ENCODE results near the gene MAPK8IP1. TPM values are rescaled to one million over a fixed set of nuclear protein-coding genes. Genes with fewer than 3 reads are reported as not detected.

MAPK8IP1 gene
- polyA plus RNA-seq, 1 donor (not counting 4 experiments of a cell fraction or from before 2014, with no cell fraction given) = 0.51 TPM

DNA sequence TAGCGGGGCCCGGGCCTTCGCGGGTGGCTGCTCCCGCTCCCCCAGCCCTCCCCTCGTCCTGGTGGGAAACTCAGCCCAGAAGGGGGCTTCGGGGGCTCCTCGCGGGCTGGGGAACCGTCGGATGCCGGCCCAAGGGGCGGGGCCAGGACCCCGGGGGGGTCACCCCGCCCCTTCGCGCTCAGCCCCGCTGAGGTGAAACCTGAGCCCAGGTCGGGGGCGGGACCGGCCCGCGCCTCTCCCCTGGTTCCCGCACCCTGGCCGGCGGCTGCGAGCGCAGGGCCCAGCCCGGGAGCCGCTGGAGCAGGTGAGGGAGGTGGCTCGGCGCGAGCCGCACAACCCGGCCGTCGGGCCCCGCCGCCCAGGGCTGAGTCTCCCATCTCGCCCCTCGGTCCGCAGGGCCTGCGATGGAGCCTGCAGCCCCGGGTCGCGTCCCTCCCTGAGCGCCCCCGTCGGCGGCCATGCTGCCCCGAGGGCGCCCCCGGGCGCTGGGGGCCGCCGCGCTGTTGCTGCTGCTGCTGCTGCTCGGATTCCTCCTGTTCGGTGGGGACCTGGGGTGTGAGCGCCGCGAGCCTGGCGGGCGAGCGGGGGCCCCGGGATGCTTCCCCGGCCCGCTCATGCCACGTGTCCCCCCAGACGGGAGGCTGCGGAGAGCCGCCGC lies 37.1 kb downstream of the MAPK8IP1 start, which contains the start of gene LARGE2:
TSS of gene LARGE2 (plus strand) at position 232 of the 658 bp plus-strand sequence. CDS start at position 459, 227 bp downstream.
- Histone ChIP-seq H3K36me3 (ENCODE audit: control insufficient read depth in 2 of 2, extremely low read depth in 1 of 2, insufficient read depth in 2 of 2, low read length in 2 of 2) (peaks cover 0 to 9% of the 10 kb centered on the region in 2 experiments), H3K4me3 (ENCODE audit: control insufficient read depth in 2 of 3, extremely low read depth in 1 of 3, insufficient read depth in 2 of 3, low read depth in 1 of 3, low read length in 3 of 3) (peak within 1 kb of the TSS; percentile 40 to 75 (median 64)), H3K9me1 (ENCODE audit: control insufficient read depth, extremely low read depth, insufficient read depth, low read length) (peaks cover 5% of the 10 kb centered on the region), H2AFZ (ENCODE audit: control insufficient read depth, low read length) (no peak within 1 kb of the TSS), H3K27ac (ENCODE audit: control insufficient read depth, insufficient read depth, low read length) (peak within 1 kb of the TSS; percentile 3), H3K79me2 (ENCODE audit: control insufficient read depth, insufficient read depth, low read length) (peaks cover 11% of the 10 kb centered on the region), H3K4me1 (ENCODE audit: control insufficient read depth, extremely low read depth, insufficient read depth, low read length) (peaks cover 7% of the 10 kb centered on the region), H4K20me1 (ENCODE audit: control insufficient read depth, extremely low read depth, insufficient read depth, low read length) (no peaks in the 10 kb centered on the region), H3K4me2 (ENCODE audit: control insufficient read depth, extremely low read depth, insufficient read depth, low read depth, low read length) (peak within 1 kb of the TSS; percentile 56), H3K27me3 (ENCODE audit: control insufficient read depth, extremely low read depth, insufficient read depth, low read length) (no peaks in the 10 kb centered on the region), H3K9me3 (ENCODE audit: control insufficient read depth, low read depth, low read length) (no peaks in the 10 kb centered on the region), H3K9ac (ENCODE audit: control insufficient read depth, extremely low read depth, insufficient read depth, low read length) (peak within 1 kb of the TSS; percentile 66)
- no peak for TF ChIP-seq EZH2 (IDR thresholded peaks at IDR 0.05; ENCODE audit: low read length)
- TF ChIP-seq, protein P1, sequence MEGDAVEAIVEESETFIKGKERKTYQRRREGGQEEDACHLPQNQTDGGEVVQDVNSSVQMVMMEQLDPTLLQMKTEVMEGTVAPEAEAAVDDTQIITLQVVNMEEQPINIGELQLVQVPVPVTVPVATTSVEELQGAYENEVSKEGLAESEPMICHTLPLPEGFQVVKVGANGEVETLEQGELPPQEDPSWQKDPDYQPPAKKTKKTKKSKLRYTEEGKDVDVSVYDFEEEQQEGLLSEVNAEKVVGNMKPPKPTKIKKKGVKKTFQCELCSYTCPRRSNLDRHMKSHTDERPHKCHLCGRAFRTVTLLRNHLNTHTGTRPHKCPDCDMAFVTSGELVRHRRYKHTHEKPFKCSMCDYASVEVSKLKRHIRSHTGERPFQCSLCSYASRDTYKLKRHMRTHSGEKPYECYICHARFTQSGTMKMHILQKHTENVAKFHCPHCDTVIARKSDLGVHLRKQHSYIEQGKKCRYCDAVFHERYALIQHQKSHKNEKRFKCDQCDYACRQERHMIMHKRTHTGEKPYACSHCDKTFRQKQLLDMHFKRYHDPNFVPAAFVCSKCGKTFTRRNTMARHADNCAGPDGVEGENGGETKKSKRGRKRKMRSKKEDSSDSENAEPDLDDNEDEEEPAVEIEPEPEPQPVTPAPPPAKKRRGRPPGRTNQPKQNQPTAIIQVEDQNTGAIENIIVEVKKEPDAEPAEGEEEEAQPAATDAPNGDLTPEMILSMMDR (optimal IDR thresholded peaks at IDR 0.05 in 1 of 3, IDR thresholded peaks at IDR 0.05 in 1 of 3, conservative IDR thresholded peaks at IDR 0.05 in 1 of 3; ENCODE audit: extremely low read depth in 1 of 3, insufficient read depth in 2 of 3, low read length in 3 of 3) = no peak
- dilution Hi-C loops (cut with MboI; ENCODE audit: extremely low pct_ligation_motif_present, low sequenced_read_pairs) = no loop called here
- FAIRE-seq (no peak), DNase-seq (ENCODE audit: low read depth, low spot score) (no peak)

DNA sequence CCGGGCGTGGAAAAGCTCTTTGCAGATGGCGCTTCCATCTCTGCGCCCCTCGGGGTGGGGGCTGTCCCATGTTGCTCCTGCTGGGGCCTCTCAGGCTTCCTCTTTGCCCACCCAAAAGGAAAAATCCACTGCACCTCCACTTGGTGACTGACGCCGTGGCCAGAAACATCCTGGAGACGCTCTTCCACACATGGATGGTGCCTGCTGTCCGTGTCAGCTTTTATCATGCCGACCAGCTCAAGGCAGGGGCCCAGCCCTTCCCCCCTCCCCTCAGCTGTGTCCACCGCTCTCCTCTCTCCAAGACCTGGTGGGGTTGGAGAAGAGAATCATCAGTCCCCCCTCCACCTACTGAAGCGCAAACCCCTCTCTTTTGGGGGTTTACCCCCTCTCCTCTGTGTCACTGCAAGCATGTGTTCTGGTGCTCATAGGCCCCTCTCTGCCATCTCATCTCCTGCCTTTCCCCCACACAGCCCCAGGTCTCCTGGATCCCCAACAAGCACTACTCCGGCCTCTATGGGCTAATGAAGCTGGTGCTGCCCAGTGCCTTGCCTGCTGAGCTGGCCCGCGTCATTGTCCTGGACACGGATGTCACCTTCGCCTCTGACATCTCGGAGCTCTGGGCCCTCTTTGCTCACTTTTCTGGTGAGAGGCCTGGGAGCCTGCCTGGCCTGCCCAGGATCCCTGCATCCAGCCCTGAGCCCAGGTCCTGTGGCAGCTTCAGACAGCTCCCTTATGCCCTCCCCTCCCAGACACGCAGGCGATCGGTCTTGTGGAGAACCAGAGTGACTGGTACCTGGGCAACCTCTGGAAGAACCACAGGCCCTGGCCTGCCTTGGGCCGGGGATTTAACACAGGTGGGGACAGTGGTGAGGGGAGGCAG lies 38.8 kb downstream of the MAPK8IP1 start:
- H3K9ac ChIP-seq (ENCODE audit: control insufficient read depth, extremely low read depth, insufficient read depth, low read length) = no peak overlapping the region
- no peaks in the 10 kb centered on the region for H3K27me3 ChIP-seq (ENCODE audit: control insufficient read depth, extremely low read depth, insufficient read depth, low read length)
- H3K9me3 ChIP-seq (ENCODE audit: control insufficient read depth, low read depth, low read length) = no peaks in the 10 kb centered on the region
- H3K36me3 ChIP-seq (ENCODE audit: control insufficient read depth in 2 of 2, extremely low read depth in 1 of 2, insufficient read depth in 2 of 2, low read length in 2 of 2) = peaks cover 0 to 11% of the 10 kb centered on the region in 2 experiments
- H3K4me3 ChIP-seq (ENCODE audit: control insufficient read depth in 2 of 3, extremely low read depth in 1 of 3, insufficient read depth in 2 of 3, low read depth in 1 of 3, low read length in 3 of 3) = peak overlapping the region in 2 of 3 experiments; percentile 44 to 64
- H2AFZ ChIP-seq (ENCODE audit: control insufficient read depth, low read length) = no peak overlapping the region
- TF ChIP-seq, protein P1 (optimal IDR thresholded peaks at IDR 0.05 in 1 of 3, IDR thresholded peaks at IDR 0.05 in 1 of 3, conservative IDR thresholded peaks at IDR 0.05 in 1 of 3; ENCODE audit: extremely low read depth in 1 of 3, insufficient read depth in 2 of 3, low read length in 3 of 3) = no peak
- TF ChIP-seq EZH2 (IDR thresholded peaks at IDR 0.05; ENCODE audit: low read length) = no peak
- no peak for FAIRE-seq
- no peak overlapping the region for H3K27ac ChIP-seq (ENCODE audit: control insufficient read depth, insufficient read depth, low read length)
- H3K79me2 ChIP-seq (ENCODE audit: control insufficient read depth, insufficient read depth, low read length) = peaks cover 10% of the 10 kb centered on the region
- no peak for DNase-seq (ENCODE audit: low read depth, low spot score)
- H3K9me1 ChIP-seq (ENCODE audit: control insufficient read depth, extremely low read depth, insufficient read depth, low read length) = peaks cover 5% of the 10 kb centered on the region
- no peaks in the 10 kb centered on the region for H4K20me1 ChIP-seq (ENCODE audit: control insufficient read depth, extremely low read depth, insufficient read depth, low read length)
- dilution Hi-C loops (cut with MboI; ENCODE audit: extremely low pct_ligation_motif_present, low sequenced_read_pairs) = no loop called here
- peaks cover 22% of the 10 kb centered on the region for H3K4me1 ChIP-seq (ENCODE audit: control insufficient read depth, extremely low read depth, insufficient read depth, low read length)
- H3K4me2 ChIP-seq (ENCODE audit: control insufficient read depth, extremely low read depth, insufficient read depth, low read depth, low read length) = peak overlapping the region; percentile 49

All from keratinocyte (primary cell).